CD4-positive, alpha-beta T cell treated with Interleukin-2 at 100 ng/mL for 4 hours (primary cell): ENCODE data around the gene PIAS1.
A peak's percentile ranks its signal among the peaks of the same experiment; 100 is the strongest.
"Not testable (repeated sequence)": the region's sequence is repeated elsewhere in the genome, so short reads cannot be mapped to it uniquely, and the experiment has no call there.

ENCODE experiments used
- DNase-seq: peaks from one replicate; pipeline ENCODE4 v3.0.0-alpha.2; 2020; ENCODE audit warnings: low spot score

PIAS1 gene

GRCh38 chr15:68034719-68035293 is 19.3 kb upstream of the PIAS1 start:
- no peak for DNase-seq

- DNase-seq = no peak
Observed at GRCh38 chr15:68038246-68038645, 15.9 kb upstream of the PIAS1 start.

- DNase-seq = no peak
Observed at GRCh38 chr15:68040144-68040543, 14.0 kb upstream of the PIAS1 start.

- no peak for DNase-seq
Observed at GRCh38 chr15:68042156-68042854, 11.8 kb upstream of the PIAS1 start.

GRCh38 chr15:68042855-68043222 is 11.3 kb upstream of the PIAS1 start:
- no peak for DNase-seq

- DNase-seq = no peak
Observed at GRCh38 chr15:68045289-68046265, 8.5 kb upstream of the PIAS1 start.

- no peak for DNase-seq
Observed at GRCh38 chr15:68047826-68048225, 6.3 kb upstream of the PIAS1 start.

GRCh38 chr15:68051109-68051508 is 3.0 kb upstream of the PIAS1 start:
- no peak for DNase-seq

GRCh38 chr15:68051907-68052306 is 2.2 kb upstream of the PIAS1 start:
- DNase-seq = no peak

GRCh38 chr15:68052431-68052830 is 1.7 kb upstream of the PIAS1 start:
- no peak for DNase-seq

- DNase-seq = no peak
Observed at GRCh38 chr15:68053001-68053400, 1.1 kb upstream of the PIAS1 start.

- peak; percentile 1 for DNase-seq
Observed at GRCh38 chr15:68054628-68055223, 611 bp downstream of the PIAS1 start.

GRCh38 chr15:68055224-68055705 is 1.1 kb downstream of the PIAS1 start:
- DNase-seq = peak; percentile 68

GRCh38 chr15:68056097-68056865 is 2.2 kb downstream of the PIAS1 start:
- peak; percentile 8 for DNase-seq

GRCh38 chr15:68057034-68057433 is 2.9 kb downstream of the PIAS1 start:
- no peak for DNase-seq

GRCh38 chr15:68057758-68058157 is 3.6 kb downstream of the PIAS1 start:
- DNase-seq = no peak

- DNase-seq = not testable (repeated sequence)
Observed at GRCh38 chr15:68058970-68059369, 4.9 kb downstream of the PIAS1 start.

GRCh38 chr15:68059630-68060029 is 5.5 kb downstream of the PIAS1 start:
- DNase-seq = no peak

GRCh38 chr15:68061171-68061570 is 7.1 kb downstream of the PIAS1 start:
- no peak for DNase-seq

GRCh38 chr15:68061602-68062001 is 7.5 kb downstream of the PIAS1 start:
- no peak for DNase-seq

- DNase-seq = no peak
Observed at GRCh38 chr15:68062214-68062613, 8.1 kb downstream of the PIAS1 start.
